Panc1 (cell line): ENCODE data around the gene ATP1B3. TPM values are rescaled to one million over a fixed set of nuclear protein-coding genes. Genes with fewer than 3 reads are reported as not detected.
"Not testable (repeated sequence)": the region's sequence is repeated elsewhere in the genome, so short reads cannot be mapped to it uniquely, and the experiment has no call there.

Experiments used
- ATAC-seq: fragments of 200-7000 bp; cut with Tn5 transposase; 2 replicates; pipeline ENCODE4 v1.9.1; 2020; ENCODE audit warnings: mild to moderate bottlenecking, moderate library complexity
- BruUV-seq: library from RNA; stranded (reverse); fragments of 400-500 nt; replicated peaks from 2 replicates; lab custom pipeline; 2021; lab: Mats Ljungman, UMichigan
- CTCF ChIA-PET: fragments of 300-600 bp; sonication (Branson Sonifier 250); formaldehyde crosslinking; loops from one replicate; lab custom pipeline; 2022; ENCODE audit warnings: antibody characterized with exemption; lab: Charles Lee
- POLR2A ChIA-PET: fragments of 300-600 bp; sonication (Branson Sonifier 250); formaldehyde crosslinking; loops from one replicate; lab custom pipeline; 2022; ENCODE audit warnings: antibody characterized with exemption; lab: Charles Lee
- DNase-seq: peaks from one replicate; pipeline ENCODE4 v3.0.0-alpha.2; 2010; ENCODE audit warnings: low read depth, low spot score
- H3K27ac ChIP-seq: 2 replicates; pipeline ENCODE4 v1.5.1; 2011; ENCODE audit warnings: mild to moderate bottlenecking, low read length, inconsistent platforms
- H3K27me3 ChIP-seq: fragments of 200-500 bp; sonication (Bioruptor generic); 2 replicates; pipeline ENCODE4 v1.6.0; 2014; ENCODE audit warnings: low read length, inconsistent platforms; ENCODE audit not compliant: control insufficient read depth, insufficient read depth
- H3K36me3 ChIP-seq: fragments of 200-500 bp; sonication (Bioruptor generic); 2 replicates; pipeline ENCODE4 v1.5.1; 2014; ENCODE audit warnings: inconsistent platforms, mild to moderate bottlenecking, low read length, moderate library complexity; ENCODE audit not compliant: control insufficient read depth, insufficient read depth
- H3K4me1 ChIP-seq: 2 replicates; pipeline ENCODE4 v1.5.1; 2011; ENCODE audit warnings: inconsistent platforms, mild to moderate bottlenecking, low read length, moderate library complexity; ENCODE audit not compliant: control insufficient read depth, insufficient read depth
- H3K4me3 ChIP-seq, 2 experiments: 2 replicates each; pipeline ENCODE4 v1.5.1; 2011 to 2012; ENCODE audit warnings: low read depth in 2 of 2, low read length in 2 of 2, mild to moderate bottlenecking in 2 of 2, inconsistent platforms in 1 of 2, moderate library complexity in 1 of 2
- H3K9me3 ChIP-seq: fragments of 200-500 bp; sonication (Bioruptor generic); 2 replicates; pipeline ENCODE4 v1.5.1; 2014; ENCODE audit warnings: low read depth, mild to moderate bottlenecking, inconsistent platforms, low read length, moderate library complexity; ENCODE audit not compliant: control insufficient read depth, insufficient read depth
- POLR2AphosphoS5 ChIP-seq: IDR thresholded peaks from 2 replicates; pipeline ENCODE4 v1.6.1; 2012; ENCODE audit warnings: mild to moderate bottlenecking, low read depth, low read length, moderate library complexity
- REST ChIP-seq, 2 experiments: IDR thresholded peaks; 2 replicates each; pipeline ENCODE4 v1.6.1; 2011 to 2012; ENCODE audit warnings: low read depth in 2 of 2, control low read depth in 1 of 2, low read length in 1 of 2, mild to moderate bottlenecking in 1 of 2, moderate library complexity in 1 of 2; ENCODE audit not compliant: insufficient read depth in 1 of 2
- SIN3A ChIP-seq: IDR thresholded peaks from 2 replicates; pipeline ENCODE4 v1.6.1; 2012; ENCODE audit warnings: low read depth, mild to moderate bottlenecking, low read length, moderate library complexity, borderline replicate concordance; ENCODE audit not compliant: insufficient read depth
- TCF7L2 ChIP-seq: IDR thresholded peaks from 2 replicates; pipeline ENCODE4 v1.6.1; 2011; ENCODE audit warnings: mild to moderate bottlenecking, low read depth, low read length, inconsistent platforms
- in situ Hi-C: cut with HindIII; loops from 2 replicates; pipeline ENCODE4 v1.10.0; 2016; ENCODE audit warnings: low sequenced_read_pairs, low pct_unique_long_range_greater_than_20kb
- intact Hi-C: fragments of 100-400 bp; cut with micrococcal nuclease; formaldehyde crosslinking; loops from one replicate; pipeline ENCODE4 v1.10.0; 2022; ENCODE audit not compliant: unreplicated experiment
- total RNA-seq: library from RNA; stranded (reverse); gene quantifications from one replicate; pipeline ENCODE4 v1.2.1, GENCODE V29; 2021; ENCODE audit not compliant: unreplicated experiment
- TF ChIP-seq, protein P1 (sequence below): fragments of 450-650 bp; IDR thresholded peaks from 2 replicates; pipeline ENCODE4 v1.5.1; 2017; ENCODE audit warnings: mild to moderate bottlenecking

The ATP1B3 gene
- total RNA-seq, 1 experiment from 2014 or later, result 201 TPM

- no TSS peak for BruUV-seq
- intact Hi-C loops, result no loop called here
- H3K4me1 ChIP-seq, result no peaks in the 10 kb centered on the region
- ChIA-PET POLR2A (no interaction called here), CTCF (no interaction called here)
- H3K36me3 ChIP-seq, result peaks cover 11% of the 10 kb centered on the region
- DNase-seq, result no peak
- in situ Hi-C loops, result no loop called here
- H3K27me3 ChIP-seq, result no peaks in the 10 kb centered on the region
- H3K27ac ChIP-seq, result no peak overlapping the region
- ATAC-seq, result no peak
- TF ChIP-seq, protein P1, sequence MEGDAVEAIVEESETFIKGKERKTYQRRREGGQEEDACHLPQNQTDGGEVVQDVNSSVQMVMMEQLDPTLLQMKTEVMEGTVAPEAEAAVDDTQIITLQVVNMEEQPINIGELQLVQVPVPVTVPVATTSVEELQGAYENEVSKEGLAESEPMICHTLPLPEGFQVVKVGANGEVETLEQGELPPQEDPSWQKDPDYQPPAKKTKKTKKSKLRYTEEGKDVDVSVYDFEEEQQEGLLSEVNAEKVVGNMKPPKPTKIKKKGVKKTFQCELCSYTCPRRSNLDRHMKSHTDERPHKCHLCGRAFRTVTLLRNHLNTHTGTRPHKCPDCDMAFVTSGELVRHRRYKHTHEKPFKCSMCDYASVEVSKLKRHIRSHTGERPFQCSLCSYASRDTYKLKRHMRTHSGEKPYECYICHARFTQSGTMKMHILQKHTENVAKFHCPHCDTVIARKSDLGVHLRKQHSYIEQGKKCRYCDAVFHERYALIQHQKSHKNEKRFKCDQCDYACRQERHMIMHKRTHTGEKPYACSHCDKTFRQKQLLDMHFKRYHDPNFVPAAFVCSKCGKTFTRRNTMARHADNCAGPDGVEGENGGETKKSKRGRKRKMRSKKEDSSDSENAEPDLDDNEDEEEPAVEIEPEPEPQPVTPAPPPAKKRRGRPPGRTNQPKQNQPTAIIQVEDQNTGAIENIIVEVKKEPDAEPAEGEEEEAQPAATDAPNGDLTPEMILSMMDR, result no peak
- TF ChIP-seq REST (IDR thresholded peaks at IDR 0.05; ENCODE audit: insufficient read depth in 1 of 2, low read depth in 2 of 2, low read length in 1 of 2) (no peak), POLR2AphosphoS5 (no peak), SIN3A (no peak), TCF7L2 (no peak)
- no peak overlapping the region for H3K4me3 ChIP-seq
- H3K9me3 ChIP-seq, result no peaks in the 10 kb centered on the region
These were observed 33.0 kb downstream of the ATP1B3 start for GRCh38 chr3:141909408-141909807.

GRCh38 chr3:141909986-141910385 lies 33.5 kb downstream of the ATP1B3 start:
- H3K27me3 ChIP-seq, H3K9me3 ChIP-seq, H3K27ac ChIP-seq, CTCF ChIA-PET, in situ Hi-C loops, H3K4me3 ChIP-seq, ATAC-seq, H3K4me1 ChIP-seq, POLR2A ChIA-PET, BruUV-seq, DNase-seq: not testable (repeated sequence)
- H3K36me3 ChIP-seq, result peaks cover 14% of the 10 kb centered on the region
- intact Hi-C loops, result loop anchor here (10.0 kb wide), 1 partner anchor 175 kb away; the partner anchor contains the start of gene RNF7

DNA sequence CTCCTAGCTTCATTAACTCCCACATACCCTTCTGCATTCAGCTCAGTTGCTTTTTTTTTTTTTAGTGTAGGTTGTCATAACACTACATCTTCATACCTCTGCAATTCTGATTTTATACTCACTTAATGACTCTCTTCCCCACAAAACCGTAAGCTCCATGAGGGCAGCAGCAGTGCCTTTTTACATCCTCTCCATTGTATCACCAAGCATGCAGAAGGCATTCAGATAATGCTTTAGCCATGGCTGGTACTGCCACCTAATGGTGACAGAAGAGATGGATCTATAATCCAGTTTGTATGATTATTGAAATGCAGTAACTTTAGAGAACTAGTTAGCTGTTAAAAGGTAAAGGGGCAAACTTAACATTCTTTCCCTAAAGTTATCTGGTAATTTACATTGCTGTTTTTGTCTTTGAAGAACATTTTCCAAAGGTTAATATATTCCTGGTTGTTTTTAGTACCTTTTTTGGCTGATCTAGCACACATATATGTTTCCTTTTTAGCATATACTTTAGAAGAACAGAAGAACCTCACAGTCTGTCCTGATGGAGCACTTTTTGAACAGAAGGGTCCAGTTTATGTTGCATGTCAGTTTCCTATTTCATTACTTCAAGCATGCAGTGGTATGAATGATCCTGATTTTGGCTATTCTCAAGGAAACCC lies 36.8 kb downstream of the ATP1B3 start:
- in situ Hi-C loops, result no loop called here

More for the DNA sequence above, 36.8 kb downstream of the ATP1B3 start:
- ChIA-PET POLR2A (interaction anchor here (0.6 kb wide), 2 partner anchors 14 to 270 kb away, joined by 10 to 14 read pairs; no protein-coding TSS in a partner anchor), CTCF (interaction anchor here (0.6 to 0.9 kb wide), 8 partner anchors 33 to 1798 kb away, joined by 3 to 7 read pairs (median 4); partner anchors contain the start of gene RNF7)
- TF ChIP-seq POLR2AphosphoS5 (no peak), TCF7L2 (no peak)
- TF ChIP-seq, protein P1, result peak; percentile 85
- ATAC-seq (peak; percentile 92), DNase-seq (no peak)
- intact Hi-C loops, result loop anchor here (10.0 kb wide), 1 partner anchor 178 kb away; the partner anchor contains the start of gene RNF7
- Histone ChIP-seq H3K9me3 (no peaks in the 10 kb centered on the region), H3K4me3 (no peak overlapping the region), H3K27ac (no peak overlapping the region), H3K4me1 (no peaks in the 10 kb centered on the region), H3K27me3 (no peaks in the 10 kb centered on the region), H3K36me3 (peaks cover 21% of the 10 kb centered on the region)
- no TSS peak for BruUV-seq
